PC-3 (cell line): ENCODE measurements around the gene HIPK1.

ENCODE experiments used
- CTCF ChIP-seq: fragments of 300-600 bp; sonication (generic); conservative IDR thresholded peaks from 2 replicates; pipeline ENCODE4 v1.5.1; 2017; ENCODE audit warnings: antibody characterized with exemption, low read depth, mild to moderate bottlenecking, low read length
- EZH2 ChIP-seq: fragments of 300-600 bp; sonication (generic); IDR thresholded peaks from one replicate; pipeline ENCODE4 v1.6.1; 2017; ENCODE audit warnings: antibody characterized with exemption, mild to moderate bottlenecking, low read length; ENCODE audit not compliant: unreplicated experiment
- EZH2phosphoT487 ChIP-seq: fragments of 300-600 bp; sonication (generic); IDR thresholded peaks from 2 replicates; pipeline ENCODE4 v1.6.1; 2018; ENCODE audit warnings: mild to moderate bottlenecking, antibody characterized with exemption, low read length, borderline replicate concordance

DNA sequence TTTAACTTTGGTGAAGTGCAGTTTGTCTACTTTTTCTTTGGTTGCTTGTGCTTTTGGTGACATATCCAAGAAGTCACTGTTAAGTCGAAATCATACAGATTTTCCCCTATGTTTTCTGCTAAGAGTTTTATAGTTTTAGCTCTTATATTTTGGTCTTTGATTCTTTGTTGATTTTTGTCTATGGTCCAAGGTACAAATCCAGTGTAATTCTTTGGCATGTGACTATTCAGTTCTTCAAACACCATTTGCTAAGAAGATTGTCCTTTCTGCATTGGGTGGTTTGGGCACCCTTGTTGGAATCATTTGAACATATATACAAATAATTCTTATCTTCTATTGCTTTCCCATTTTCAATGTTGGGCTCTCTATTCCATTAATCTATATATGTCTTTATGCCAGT, 16.2 kb downstream of the HIPK1 start:
- TF ChIP-seq EZH2: no peak
- no peak for TF ChIP-seq CTCF
- TF ChIP-seq EZH2phosphoT487: no peak
